HL-60/S4 (cell line): ENCODE measurements around the gene ZNF512.
"Not testable (repeated sequence)": the region's sequence is repeated elsewhere in the genome, so short reads cannot be mapped to it uniquely, and the experiment has no call there.

Experiments used
- in situ Hi-C: fragments of 300-500 bp; cut with MboI; formaldehyde crosslinking; loops from 2 replicates; pipeline ENCODE4 v1.14.3; 2022; ENCODE audit warnings: low sequenced_read_pairs

Gene ZNF512

GRCh38 chr2:27582695-27583389, at the start of gene ZNF512:
ZNF512 (plus strand) TSS chr2:27583042; CDS start chr2:27583113, 71 bp downstream.
- in situ Hi-C loops: no loop called here

DNA sequence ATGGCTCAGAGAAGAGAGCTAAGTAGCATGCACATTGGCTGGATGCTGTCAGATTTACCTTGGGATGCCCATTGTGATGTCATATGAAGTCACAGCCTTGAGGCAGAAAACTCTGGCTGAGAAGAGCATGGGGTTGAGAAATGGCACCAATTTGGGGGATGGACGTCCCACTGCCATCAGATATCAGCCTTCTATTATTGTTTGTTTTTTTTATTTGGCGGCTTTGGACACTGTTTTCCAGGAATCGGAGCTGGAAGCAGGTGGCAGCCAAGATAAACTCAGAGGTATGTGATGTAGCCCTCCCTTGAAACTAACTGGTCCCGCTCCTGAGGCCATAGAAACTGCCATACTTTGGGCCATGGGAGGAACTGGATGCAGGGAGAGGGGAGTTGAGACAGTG, 45.6 kb upstream of the ZNF512 start:
- in situ Hi-C loops: no loop called here

- in situ Hi-C loops: not testable (repeated sequence)
These were observed 43.9 kb upstream of the ZNF512 start for GRCh38 chr2:27538839-27539450.

DNA sequence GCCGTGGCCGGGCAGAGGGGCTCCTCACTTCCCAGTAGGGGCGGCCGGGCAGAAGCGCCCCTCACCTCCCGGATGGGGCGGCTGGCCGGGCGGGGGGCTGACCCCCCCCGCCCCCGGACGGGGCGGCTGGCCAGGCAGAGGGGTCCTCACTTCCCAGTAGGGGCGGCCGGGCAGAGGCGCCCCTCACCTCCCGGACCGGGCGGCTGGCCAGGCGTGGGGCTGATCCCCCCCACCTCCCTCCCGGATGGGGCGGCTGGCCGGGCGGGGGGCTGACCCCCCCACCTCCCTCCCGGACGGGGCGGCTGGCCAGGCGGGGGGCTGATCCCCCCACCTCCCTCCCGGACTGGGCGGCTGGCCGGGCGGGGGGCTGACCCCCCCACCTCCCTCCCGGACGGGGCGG, 43.2 kb upstream of the ZNF512 start:
- in situ Hi-C loops: not testable (repeated sequence)

- in situ Hi-C loops: no loop called here
These were observed 38.6 kb upstream of the ZNF512 start for GRCh38 chr2:27544143-27544821.

GRCh38 chr2:27545348-27546141, 37.3 kb upstream of the ZNF512 start:
- in situ Hi-C loops: no loop called here

- in situ Hi-C loops: no loop called here
These were observed 33.5 kb upstream of the ZNF512 start for GRCh38 chr2:27549303-27549702.

- in situ Hi-C loops: no loop called here
These were observed 31.3 kb upstream of the ZNF512 start for GRCh38 chr2:27551514-27551913.

- in situ Hi-C loops: no loop called here
These were observed 29.9 kb upstream of the ZNF512 start for GRCh38 chr2:27552941-27553340.

- in situ Hi-C loops: not testable (repeated sequence)
These were observed 28.4 kb upstream of the ZNF512 start for GRCh38 chr2:27554451-27554850.

DNA sequence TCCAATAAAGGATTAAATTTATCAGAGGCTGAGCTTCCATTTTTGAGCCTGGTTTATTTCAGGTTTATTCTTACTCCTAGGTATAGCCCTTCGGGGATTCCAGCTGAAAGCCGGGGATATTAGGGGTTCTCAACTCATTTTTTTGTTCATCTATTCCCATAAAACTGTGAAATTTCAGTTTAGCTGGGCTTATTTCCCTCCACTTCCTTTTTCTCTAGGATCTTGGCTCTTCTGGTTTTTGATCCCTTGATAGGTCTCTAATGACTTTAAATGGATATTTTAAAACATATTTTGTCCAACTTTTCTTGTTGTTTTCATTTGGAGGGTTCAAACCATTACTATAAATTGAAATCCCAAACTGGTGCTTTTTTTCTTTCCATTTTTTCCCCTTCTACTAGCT, 23.6 kb upstream of the ZNF512 start:
- in situ Hi-C loops: no loop called here

DNA sequence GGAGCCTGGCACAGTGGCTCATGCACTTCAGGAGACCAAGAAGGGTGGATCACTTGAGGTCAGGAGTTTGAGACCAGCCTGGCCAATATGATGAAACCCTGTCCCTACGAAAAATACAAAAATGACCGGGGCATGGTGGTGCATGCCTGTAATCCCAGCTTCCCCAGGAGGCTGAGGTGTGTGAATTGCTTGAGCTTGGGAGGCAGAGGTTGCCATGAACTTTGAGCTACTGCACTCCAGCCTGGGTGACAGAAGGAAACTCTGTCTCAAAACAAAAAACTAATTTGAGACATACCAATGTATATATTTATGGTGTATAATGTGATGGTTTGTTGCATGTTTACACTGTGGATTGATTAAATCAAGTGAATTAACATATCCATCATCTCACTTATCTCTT, 21.8 kb upstream of the ZNF512 start:
- in situ Hi-C loops: no loop called here

GRCh38 chr2:27566628-27567027, 16.2 kb upstream of the ZNF512 start:
- in situ Hi-C loops: no loop called here

DNA sequence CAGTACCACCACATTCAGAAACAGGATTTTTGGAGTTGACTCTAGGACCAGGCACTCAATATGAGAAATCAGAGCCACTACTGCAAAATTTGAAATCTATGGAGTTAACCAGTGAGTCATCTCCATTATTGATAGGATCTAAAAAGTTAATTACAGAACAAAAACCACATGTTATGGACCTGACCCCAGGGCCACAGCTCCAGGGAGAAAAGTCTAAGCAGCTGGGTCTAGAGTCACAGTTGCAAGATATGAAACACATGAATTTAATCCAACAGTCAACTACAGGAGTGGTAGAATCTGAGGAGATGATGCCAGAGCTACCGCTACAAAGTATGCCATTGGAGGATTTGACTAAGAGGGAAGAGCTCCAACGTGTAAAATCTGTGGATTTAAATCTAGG, 13.4 kb upstream of the ZNF512 start:
- in situ Hi-C loops: no loop called here

GRCh38 chr2:27571197-27571596, 11.6 kb upstream of the ZNF512 start:
- in situ Hi-C loops: no loop called here

GRCh38 chr2:27571681-27572080, 11.2 kb upstream of the ZNF512 start:
- in situ Hi-C loops: no loop called here

GRCh38 chr2:27572439-27572838, 10.4 kb upstream of the ZNF512 start:
- in situ Hi-C loops: no loop called here

DNA sequence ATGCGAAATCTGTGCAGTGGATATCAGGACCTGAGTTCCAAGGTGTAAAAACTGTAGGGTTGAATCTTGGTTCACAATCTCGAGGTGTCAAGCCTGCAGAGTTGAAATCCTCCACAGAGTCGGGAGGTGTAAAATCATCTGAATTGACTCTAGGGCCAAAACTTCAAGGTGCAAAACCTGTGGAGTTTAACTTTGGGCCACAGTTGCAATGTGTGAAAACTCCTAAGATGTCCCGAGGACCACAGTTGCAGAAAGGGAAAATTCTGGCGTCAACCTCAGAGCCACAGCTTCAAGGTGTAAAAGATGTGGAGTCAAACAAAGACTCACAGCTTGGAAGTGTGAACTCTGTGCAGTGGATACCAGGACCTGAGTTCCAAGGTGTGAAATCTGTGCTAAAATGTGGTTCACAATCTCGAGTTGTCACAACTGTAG, 9.8 kb upstream of the ZNF512 start:
- in situ Hi-C loops: no loop called here

- in situ Hi-C loops: no loop called here
These were observed 9.4 kb upstream of the ZNF512 start for GRCh38 chr2:27573452-27573851.

DNA sequence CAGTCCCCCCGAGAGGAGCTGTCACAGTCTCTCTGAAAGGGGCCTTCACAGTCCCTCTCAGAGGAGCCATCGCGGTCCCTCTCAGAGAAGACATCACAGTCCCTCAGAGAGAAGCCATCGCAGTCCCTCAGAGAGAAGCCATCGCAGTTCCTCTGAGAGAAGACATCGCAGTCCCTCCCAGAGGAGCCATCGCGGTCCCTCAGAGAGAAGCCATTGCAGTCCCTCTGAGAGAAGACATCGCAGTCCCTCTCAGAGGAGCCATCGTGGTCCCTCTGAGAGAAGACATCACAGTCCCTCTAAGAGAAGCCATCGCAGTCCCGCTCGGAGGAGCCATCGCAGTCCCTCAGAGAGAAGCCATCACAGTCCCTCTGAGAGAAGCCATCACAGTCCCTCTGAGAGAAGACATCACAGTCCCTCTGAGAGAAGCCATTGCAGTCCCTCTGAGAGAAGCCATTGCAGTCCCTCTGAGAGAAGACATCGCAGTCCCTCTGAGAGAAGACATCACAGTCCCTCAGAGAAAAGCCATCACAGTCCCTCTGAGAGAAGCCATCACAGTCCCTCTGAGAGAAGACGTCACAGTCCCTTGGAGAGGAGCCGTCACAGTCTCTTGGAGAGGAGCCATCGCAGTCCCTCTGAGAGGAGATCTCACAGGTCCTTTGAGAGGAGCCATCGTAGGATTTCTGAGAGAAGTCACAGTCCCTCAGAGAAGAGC, 1.3 kb upstream of the ZNF512 start:
- in situ Hi-C loops: no loop called here
